Osteoblast (primary cell): ENCODE data around the gene TXN. TPM values are rescaled to one million over a fixed set of nuclear protein-coding genes. Genes with fewer than 3 reads are reported as not detected.
A peak's percentile ranks its signal among the peaks of the same experiment; 100 is the strongest.

ENCODE experiments used
- DNase-seq: peaks from one replicate; pipeline ENCODE4 v3.0.0; 2011; ENCODE audit warnings: low spot score, mixed read lengths; ENCODE audit not compliant: insufficient read length; ENCODE audit errors: missing footprints
- H2AFZ ChIP-seq: 2 replicates; pipeline ENCODE4 v1.6.0; 2011; ENCODE audit warnings: mild to moderate bottlenecking, low read length
- H3K27ac ChIP-seq: 2 replicates; pipeline ENCODE4 v1.5.1; 2011; ENCODE audit warnings: mild to moderate bottlenecking, low read depth, low read length, moderate library complexity
- H3K27me3 ChIP-seq: 2 replicates; pipeline ENCODE4 v1.6.0; 2012; ENCODE audit warnings: mild to moderate bottlenecking, control low read depth, inconsistent platforms, low read length, moderate library complexity; ENCODE audit not compliant: insufficient read depth
- H3K36me3 ChIP-seq: 2 replicates; pipeline ENCODE4 v1.5.1; 2011; ENCODE audit warnings: mild to moderate bottlenecking, low read length, control low read depth, moderate library complexity; ENCODE audit not compliant: insufficient read depth
- H3K4me1 ChIP-seq: 2 replicates; pipeline ENCODE4 v1.5.1; 2011; ENCODE audit warnings: mild to moderate bottlenecking, low read length, control low read depth, moderate library complexity; ENCODE audit not compliant: insufficient read depth
- H3K4me2 ChIP-seq: 2 replicates; pipeline ENCODE4 v1.6.0; 2011; ENCODE audit warnings: mild to moderate bottlenecking, low read length; ENCODE audit not compliant: insufficient read depth
- H3K4me3 ChIP-seq: fragments of 200-600 bp; sonication (generic); 3 replicates; pipeline ENCODE4 v1.5.1; 2012; ENCODE audit warnings: mild to moderate bottlenecking, low read length, inconsistent platforms; ENCODE audit not compliant: insufficient read depth
- H3K79me2 ChIP-seq: 2 replicates; pipeline ENCODE4 v1.6.0; 2012; ENCODE audit warnings: mild to moderate bottlenecking, low read length, control low read depth, inconsistent platforms; ENCODE audit not compliant: insufficient read depth
- H3K9me3 ChIP-seq: 2 replicates; pipeline ENCODE4 v1.5.1; 2011; ENCODE audit warnings: low read depth, low read length, control low read depth
- H4K20me1 ChIP-seq: 2 replicates; pipeline ENCODE4 v1.6.0; 2012; ENCODE audit warnings: mild to moderate bottlenecking, low read length, control low read depth; ENCODE audit not compliant: insufficient read depth
- CTCF ChIP-seq: IDR thresholded peaks from 2 replicates; pipeline ENCODE4 v1.5.1; 2011; ENCODE audit warnings: mild to moderate bottlenecking, low read depth, low read length, moderate library complexity; ENCODE audit errors: extremely low read depth
- total RNA-seq: library from RNA; depleted of rRNA; stranded (reverse); fragments of >200 nt; gene quantifications from 2 replicates; pipeline ENCODE4 v1.2.3, GENCODE V29; 2012

TXN gene
- total RNA-seq, 1 donor: 234 TPM

GRCh38 chr9:110284211-110284844 is 28.0 kb upstream of the TXN start:
- no peak for TF ChIP-seq CTCF
- H3K4me1 ChIP-seq: no peaks in the 10 kb centered on the region
- no peaks in the 10 kb centered on the region for H3K9me3 ChIP-seq
- no peaks in the 10 kb centered on the region for H3K79me2 ChIP-seq
- no peaks in the 10 kb centered on the region for H3K27me3 ChIP-seq
- H3K4me2 ChIP-seq: no peak overlapping the region
- no peak for DNase-seq
- H3K4me3 ChIP-seq: no peak overlapping the region
- no peak overlapping the region for H2AFZ ChIP-seq
- no peaks in the 10 kb centered on the region for H4K20me1 ChIP-seq
- no peak overlapping the region for H3K27ac ChIP-seq
- H3K36me3 ChIP-seq: no peaks in the 10 kb centered on the region

- no peak overlapping the region for H3K4me3 ChIP-seq
- no peak overlapping the region for H3K27ac ChIP-seq
- TF ChIP-seq CTCF: no peak
- no peak overlapping the region for H3K4me2 ChIP-seq
- no peaks in the 10 kb centered on the region for H3K79me2 ChIP-seq
- no peaks in the 10 kb centered on the region for H3K27me3 ChIP-seq
- H3K4me1 ChIP-seq: no peaks in the 10 kb centered on the region
- no peak overlapping the region for H2AFZ ChIP-seq
- H3K36me3 ChIP-seq: no peaks in the 10 kb centered on the region
- no peaks in the 10 kb centered on the region for H4K20me1 ChIP-seq
- H3K9me3 ChIP-seq: no peaks in the 10 kb centered on the region
- DNase-seq: no peak
These were observed 27.4 kb upstream of the TXN start for GRCh38 chr9:110283751-110284150.

- H3K9me3 ChIP-seq: no peaks in the 10 kb centered on the region
- H3K27me3 ChIP-seq: no peaks in the 10 kb centered on the region
- no peaks in the 10 kb centered on the region for H4K20me1 ChIP-seq
- H3K79me2 ChIP-seq: no peaks in the 10 kb centered on the region
- H3K36me3 ChIP-seq: no peaks in the 10 kb centered on the region
- no peak for TF ChIP-seq CTCF
- no peak for DNase-seq
- no peak overlapping the region for H2AFZ ChIP-seq
- no peak overlapping the region for H3K27ac ChIP-seq
- H3K4me1 ChIP-seq: peaks cover 6% of the 10 kb centered on the region
- no peak overlapping the region for H3K4me2 ChIP-seq
- no peak overlapping the region for H3K4me3 ChIP-seq
These were observed 26.4 kb upstream of the TXN start for GRCh38 chr9:110282739-110283081.

- no peaks in the 10 kb centered on the region for H3K27me3 ChIP-seq
- H3K4me1 ChIP-seq: peaks cover 8% of the 10 kb centered on the region
- no peak for TF ChIP-seq CTCF
- no peak overlapping the region for H3K4me2 ChIP-seq
- peak; percentile 61 for DNase-seq
- H3K36me3 ChIP-seq: no peaks in the 10 kb centered on the region
- no peak overlapping the region for H3K4me3 ChIP-seq
- no peaks in the 10 kb centered on the region for H3K9me3 ChIP-seq
- H3K79me2 ChIP-seq: no peaks in the 10 kb centered on the region
- H2AFZ ChIP-seq: no peak overlapping the region
- no peak overlapping the region for H3K27ac ChIP-seq
- H4K20me1 ChIP-seq: no peaks in the 10 kb centered on the region
These were observed 25.9 kb upstream of the TXN start for GRCh38 chr9:110282018-110282738.
